ENCODE measurements around the gene LCTL.

DNA sequence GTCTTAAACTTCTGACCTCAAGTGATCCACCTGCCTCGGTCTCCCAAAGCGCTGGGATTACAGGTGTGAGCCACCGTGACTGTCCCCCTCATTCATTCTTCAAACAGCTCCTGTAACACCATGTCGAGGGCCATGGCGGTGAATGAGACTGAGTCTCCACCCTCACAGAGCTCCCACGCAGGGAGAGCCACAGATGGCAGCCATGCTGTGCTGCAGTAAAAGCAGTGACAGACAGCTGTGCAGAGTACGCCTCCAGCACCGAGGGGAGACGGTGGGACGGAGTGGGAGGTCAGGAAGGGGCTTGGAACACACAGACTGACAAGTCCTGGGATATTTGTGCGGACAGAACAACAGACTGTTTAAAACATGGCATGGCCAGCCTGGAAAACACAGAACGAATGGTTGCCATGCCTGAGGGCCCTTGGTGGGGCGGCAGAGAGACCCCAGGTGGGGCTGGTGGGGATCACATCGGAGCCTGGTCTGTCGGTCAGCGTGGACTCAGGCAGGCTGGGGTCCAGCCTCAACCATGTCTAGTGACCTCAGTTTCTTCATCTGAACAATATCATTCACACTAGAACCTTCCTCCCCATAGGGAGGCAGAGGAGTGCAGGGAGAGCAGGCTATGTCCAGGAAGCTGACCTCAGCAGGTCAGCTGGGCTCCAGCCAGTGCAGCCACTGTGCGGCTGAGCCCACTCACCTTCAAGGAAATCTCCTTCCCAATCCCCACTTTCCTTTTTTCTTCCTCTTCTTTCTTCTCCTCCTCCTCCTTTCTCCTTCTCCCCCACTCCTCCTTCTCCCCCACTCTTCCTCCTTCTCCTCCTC is 20.6 kb upstream of the LCTL start:
- TF ChIP-seq, protein P1, sequence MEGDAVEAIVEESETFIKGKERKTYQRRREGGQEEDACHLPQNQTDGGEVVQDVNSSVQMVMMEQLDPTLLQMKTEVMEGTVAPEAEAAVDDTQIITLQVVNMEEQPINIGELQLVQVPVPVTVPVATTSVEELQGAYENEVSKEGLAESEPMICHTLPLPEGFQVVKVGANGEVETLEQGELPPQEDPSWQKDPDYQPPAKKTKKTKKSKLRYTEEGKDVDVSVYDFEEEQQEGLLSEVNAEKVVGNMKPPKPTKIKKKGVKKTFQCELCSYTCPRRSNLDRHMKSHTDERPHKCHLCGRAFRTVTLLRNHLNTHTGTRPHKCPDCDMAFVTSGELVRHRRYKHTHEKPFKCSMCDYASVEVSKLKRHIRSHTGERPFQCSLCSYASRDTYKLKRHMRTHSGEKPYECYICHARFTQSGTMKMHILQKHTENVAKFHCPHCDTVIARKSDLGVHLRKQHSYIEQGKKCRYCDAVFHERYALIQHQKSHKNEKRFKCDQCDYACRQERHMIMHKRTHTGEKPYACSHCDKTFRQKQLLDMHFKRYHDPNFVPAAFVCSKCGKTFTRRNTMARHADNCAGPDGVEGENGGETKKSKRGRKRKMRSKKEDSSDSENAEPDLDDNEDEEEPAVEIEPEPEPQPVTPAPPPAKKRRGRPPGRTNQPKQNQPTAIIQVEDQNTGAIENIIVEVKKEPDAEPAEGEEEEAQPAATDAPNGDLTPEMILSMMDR (IDR thresholded peaks at IDR 0.05; ENCODE audit: poor library complexity, severe bottlenecking): no peak
- TF ChIP-seq EP300 (conservative IDR thresholded peaks at IDR 0.05; ENCODE audit: poor library complexity, severe bottlenecking): no peak

Measured in neural cell (in vitro differentiated cells).